Peyer's patch (tissue), 4 donors: ENCODE measurements around the gene LINGO1. TPM values are rescaled to one million over a fixed set of nuclear protein-coding genes. Genes with fewer than 3 reads are reported as not detected.

Source experiments
- DNase-seq, 3 donors: peaks; one replicate each; pipeline ENCODE4 v3.0.0-alpha.2; 2017 to 2019
- H3K27ac ChIP-seq, 4 donors: fragments of 200-600 bp; sonication (generic); one replicate each; pipeline ENCODE4 v1.5.1; 2016 to 2019
- H3K27me3 ChIP-seq, 2 donors: fragments of 200-600 bp; sonication (generic); one replicate each; pipeline ENCODE4 v1.5.1; 2019
- H3K36me3 ChIP-seq, 3 donors: fragments of 200-600 bp; sonication (generic); one replicate each; pipeline ENCODE4 v1.5.1; 2016 to 2019
- H3K4me1 ChIP-seq, 4 donors: fragments of 200-600 bp; sonication (generic); one replicate each; pipeline ENCODE4 v1.5.1; 2016 to 2019
- H3K4me3 ChIP-seq, 4 donors: fragments of 200-600 bp; sonication (generic); 1 replicate in 3 of 4; 2 replicates in 1 of 4; pipeline ENCODE4 v1.5.1; 2016 to 2019; ENCODE audit warnings: mild to moderate bottlenecking in 1 of 4
- H3K9me3 ChIP-seq, 4 donors: fragments of 200-600 bp; sonication (generic); one replicate each; pipeline ENCODE4 v1.5.1; 2016 to 2019; ENCODE audit warnings: mild to moderate bottlenecking in 1 of 4
- POLR2A ChIP-seq, 2 donors: fragments of 450-650 bp; IDR thresholded peaks; one replicate each; pipeline ENCODE4 v1.5.1; 2017; ENCODE audit warnings: antibody characterized with exemption in 2 of 2, mild to moderate bottlenecking in 2 of 2, moderate library complexity in 2 of 2
- total RNA-seq, 4 donors: library from RNA; depleted of rRNA; stranded (reverse); fragments of >200 nt; gene quantifications; one replicate each; pipeline ENCODE4 v1.1.0, GENCODE V29; 2016
- TF ChIP-seq, protein P1 (sequence below), 6 experiments: fragments of 450-650 bp in 4 of 6; fragments of 200-600 bp in 2 of 6; sonication (generic) in 1 of 6; IDR thresholded peaks; one replicate each; pipeline ENCODE4 v1.5.1; 2017 to 2019; ENCODE audit warnings: antibody characterized with exemption in 6 of 6, mild to moderate bottlenecking in 3 of 6, moderate library complexity in 1 of 6

The LINGO1 gene
- total RNA-seq, 4 donors from 2014 or later, result 3.0 TPM; not detected in 3

DNA sequence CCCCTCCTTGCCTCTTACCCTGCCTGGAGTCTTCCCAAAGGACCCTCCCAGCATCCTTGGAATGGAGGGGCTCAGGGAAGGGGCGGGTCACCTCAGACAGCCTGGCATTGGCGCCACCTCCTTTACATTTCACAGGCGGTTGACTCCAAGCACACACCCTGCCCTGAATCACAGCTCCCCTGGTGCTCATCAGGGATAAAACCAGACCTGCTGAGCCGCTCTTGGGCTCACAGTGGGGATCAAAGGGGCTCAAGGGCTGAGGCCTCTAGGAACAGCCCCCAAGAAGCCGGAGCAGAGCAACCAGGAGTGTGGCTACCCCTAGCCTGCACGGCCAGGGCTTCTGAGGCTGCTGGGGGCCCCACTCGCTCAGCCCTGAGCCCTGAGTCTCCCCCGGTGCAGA lies 16.6 kb downstream of the LINGO1 start:
- no peaks in the 10 kb centered on the region for H3K27me3 ChIP-seq
- no peak overlapping the region for H3K27ac ChIP-seq
- no peak overlapping the region for H3K4me3 ChIP-seq
- no peaks in the 10 kb centered on the region for H3K36me3 ChIP-seq
- H3K9me3 ChIP-seq, result no peaks in the 10 kb centered on the region
- no peaks in the 10 kb centered on the region for H3K4me1 ChIP-seq
- TF ChIP-seq, protein P1, sequence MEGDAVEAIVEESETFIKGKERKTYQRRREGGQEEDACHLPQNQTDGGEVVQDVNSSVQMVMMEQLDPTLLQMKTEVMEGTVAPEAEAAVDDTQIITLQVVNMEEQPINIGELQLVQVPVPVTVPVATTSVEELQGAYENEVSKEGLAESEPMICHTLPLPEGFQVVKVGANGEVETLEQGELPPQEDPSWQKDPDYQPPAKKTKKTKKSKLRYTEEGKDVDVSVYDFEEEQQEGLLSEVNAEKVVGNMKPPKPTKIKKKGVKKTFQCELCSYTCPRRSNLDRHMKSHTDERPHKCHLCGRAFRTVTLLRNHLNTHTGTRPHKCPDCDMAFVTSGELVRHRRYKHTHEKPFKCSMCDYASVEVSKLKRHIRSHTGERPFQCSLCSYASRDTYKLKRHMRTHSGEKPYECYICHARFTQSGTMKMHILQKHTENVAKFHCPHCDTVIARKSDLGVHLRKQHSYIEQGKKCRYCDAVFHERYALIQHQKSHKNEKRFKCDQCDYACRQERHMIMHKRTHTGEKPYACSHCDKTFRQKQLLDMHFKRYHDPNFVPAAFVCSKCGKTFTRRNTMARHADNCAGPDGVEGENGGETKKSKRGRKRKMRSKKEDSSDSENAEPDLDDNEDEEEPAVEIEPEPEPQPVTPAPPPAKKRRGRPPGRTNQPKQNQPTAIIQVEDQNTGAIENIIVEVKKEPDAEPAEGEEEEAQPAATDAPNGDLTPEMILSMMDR (IDR thresholded peaks at IDR 0.05), result no peak
- no peak for TF ChIP-seq POLR2A (IDR thresholded peaks at IDR 0.05)
- DNase-seq, result no peak

DNA sequence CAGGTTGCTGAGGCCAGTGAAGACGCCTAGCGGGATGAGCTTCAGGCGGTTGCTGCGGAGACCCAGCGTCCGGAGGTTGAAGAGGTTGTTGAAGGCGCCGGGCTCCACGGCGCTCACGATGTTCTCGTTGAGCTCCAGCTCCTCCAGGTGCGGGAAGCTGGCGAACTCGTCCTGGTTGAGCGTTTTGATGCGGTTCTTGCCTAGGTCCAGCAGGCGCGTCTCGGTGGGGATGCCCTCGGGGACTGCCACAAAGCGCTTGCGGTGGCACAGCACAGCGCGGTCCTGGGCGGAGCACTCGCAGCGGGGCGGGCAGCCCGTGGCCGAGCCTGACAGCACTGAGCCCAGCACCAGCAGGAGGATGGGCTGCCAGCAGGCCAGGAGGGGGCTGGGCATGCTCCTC lies 17.2 kb downstream of the LINGO1 start:
- Histone ChIP-seq H3K4me3 (no peak overlapping the region), H3K4me1 (no peaks in the 10 kb centered on the region), H3K27me3 (no peaks in the 10 kb centered on the region), H3K9me3 (no peaks in the 10 kb centered on the region), H3K27ac (no peak overlapping the region), H3K36me3 (no peaks in the 10 kb centered on the region)
- TF ChIP-seq POLR2A (IDR thresholded peaks at IDR 0.05), result no peak
- TF ChIP-seq, protein P1 (IDR thresholded peaks at IDR 0.05), result no peak
- no peak for DNase-seq

DNA sequence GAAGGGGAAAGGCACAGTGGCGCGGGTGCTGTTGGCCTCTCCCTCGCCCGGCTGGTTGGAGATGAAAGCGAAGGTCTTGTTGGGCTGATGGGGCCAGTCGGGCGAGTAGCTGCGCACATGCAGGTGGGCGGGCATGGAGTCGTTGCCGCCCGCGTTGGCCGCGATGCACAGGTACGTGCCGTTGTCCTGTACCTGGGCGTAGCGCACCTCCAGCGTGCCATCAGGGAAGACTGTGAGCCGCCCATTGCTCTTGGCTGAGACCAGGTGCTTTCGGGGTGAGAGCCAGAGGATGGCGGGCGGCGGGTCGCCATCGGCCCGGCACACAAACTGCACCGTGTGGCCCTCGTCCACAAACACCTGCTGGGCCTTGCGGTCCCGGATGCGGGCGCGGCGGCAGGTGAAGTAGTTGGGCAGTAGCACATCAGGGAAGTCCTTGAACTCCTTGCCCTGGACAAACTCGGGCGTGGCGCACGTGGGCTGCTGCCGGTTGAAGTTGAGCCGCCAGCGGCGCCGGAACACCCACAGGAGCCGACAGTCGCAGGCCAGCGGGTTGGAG lies 18.4 kb downstream of the LINGO1 start:
- TF ChIP-seq POLR2A (IDR thresholded peaks at IDR 0.05), result no peak
- TF ChIP-seq, protein P1 (IDR thresholded peaks at IDR 0.05), result no peak
- H3K4me3 ChIP-seq, result no peak overlapping the region

DNA sequence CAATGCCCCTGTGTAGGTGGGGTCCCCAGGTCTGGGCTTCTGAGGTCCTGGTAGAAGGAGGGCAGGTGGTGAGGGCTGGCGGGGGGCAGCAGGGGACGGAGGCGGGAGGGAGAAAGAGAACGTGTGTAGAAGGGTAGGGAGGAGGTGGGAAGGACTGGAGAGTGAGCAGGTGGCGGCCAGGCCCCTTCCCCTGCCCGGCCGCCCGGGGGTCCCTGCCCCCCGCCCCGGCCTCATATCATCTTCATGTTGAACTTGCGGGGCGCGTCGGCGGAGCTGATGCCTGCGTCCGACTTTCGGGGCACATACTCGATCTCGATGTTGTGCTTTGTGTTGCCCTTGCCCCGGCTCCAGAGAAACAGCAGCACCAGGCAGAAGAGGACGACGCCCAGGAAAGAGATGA lies 18.9 kb downstream of the LINGO1 start:
- H3K27ac ChIP-seq, result no peak overlapping the region
- no peaks in the 10 kb centered on the region for H3K4me1 ChIP-seq
- H3K36me3 ChIP-seq, result no peaks in the 10 kb centered on the region
- DNase-seq, result no peak
- H3K27me3 ChIP-seq, result no peaks in the 10 kb centered on the region
- no peak overlapping the region for H3K4me3 ChIP-seq
- TF ChIP-seq, protein P1 (IDR thresholded peaks at IDR 0.05), result no peak
- TF ChIP-seq POLR2A (IDR thresholded peaks at IDR 0.05), result no peak
- H3K9me3 ChIP-seq, result no peaks in the 10 kb centered on the region

More for the DNA sequence above, 18.4 kb downstream of the LINGO1 start:
- Histone ChIP-seq H3K4me1 (no peaks in the 10 kb centered on the region), H3K36me3 (no peaks in the 10 kb centered on the region), H3K27ac (no peak overlapping the region), H3K27me3 (no peaks in the 10 kb centered on the region), H3K9me3 (no peaks in the 10 kb centered on the region)
- no peak for DNase-seq

DNA sequence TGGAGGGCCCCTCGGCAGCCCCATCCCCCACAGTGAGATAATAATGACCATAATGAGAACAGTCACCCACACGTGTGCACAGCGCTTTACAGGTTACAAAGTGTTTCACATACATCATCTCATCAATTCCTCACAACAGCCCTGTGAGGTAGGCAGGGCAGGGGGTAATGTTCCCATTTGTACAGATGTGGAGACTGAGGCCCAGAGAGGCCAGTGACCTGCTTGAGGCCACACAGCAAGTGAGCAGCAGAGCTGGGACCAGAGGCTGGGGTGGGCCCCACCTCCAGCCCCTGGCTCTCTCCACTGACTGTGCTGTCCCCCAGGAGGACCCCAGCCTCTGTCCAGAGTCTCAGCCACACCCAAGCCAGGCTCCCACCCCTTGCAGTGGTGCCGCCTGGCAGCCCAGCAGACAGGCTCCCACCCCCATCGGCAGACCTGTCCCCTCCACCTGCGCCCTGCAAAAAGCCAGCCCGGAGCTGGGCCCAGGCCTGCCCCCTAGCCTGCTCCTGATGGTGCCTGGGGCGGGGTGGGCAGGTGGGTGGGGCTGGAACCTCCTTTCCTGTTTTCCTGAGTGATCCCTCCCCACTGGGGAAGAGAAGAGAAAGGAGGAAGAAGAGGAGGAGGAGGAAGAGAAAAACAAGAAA lies 19.6 kb downstream of the LINGO1 start:
- no peak for DNase-seq
- TF ChIP-seq, protein P1 (IDR thresholded peaks at IDR 0.05), result no peak
- TF ChIP-seq POLR2A (IDR thresholded peaks at IDR 0.05), result no peak
- H3K36me3 ChIP-seq, result no peaks in the 10 kb centered on the region
- no peak overlapping the region for H3K4me3 ChIP-seq
- H3K4me1 ChIP-seq, result no peaks in the 10 kb centered on the region
- H3K27me3 ChIP-seq, result no peaks in the 10 kb centered on the region
- H3K27ac ChIP-seq, result no peak overlapping the region
- no peaks in the 10 kb centered on the region for H3K9me3 ChIP-seq
